ENCODE data around the gene ALKBH1. TPM values are rescaled to one million over a fixed set of nuclear protein-coding genes. Genes with fewer than 3 reads are reported as not detected.

The ALKBH1 gene
- total and polyA plus RNA-seq, 2 of the 13 experiments (the other 11 are each of a cell fraction or from before 2014, with no cell fraction given), result 12.5 to 14.3 TPM

- ChIA-PET POLR2A (no interaction called here), CTCF (ENCODE audit: low intra/inter-chr PET ratio, low total read pairs) (no interaction called here)
- no peak overlapping the region for H3K27ac ChIP-seq (ENCODE audit: extremely low read length, insufficient read depth, low read length)
- H3K4me2 ChIP-seq (ENCODE audit: low read depth, low read length), result no peak overlapping the region
- intact Hi-C loops (cut with micrococcal nuclease; ENCODE audit: unreplicated experiment) (no loop called here), in situ Hi-C loops (cut with HindIII; ENCODE audit: extremely low pct_ligation_motif_present, low pct_unique_long_range_greater_than_20kb) (no loop called here)
- no peaks in the 10 kb centered on the region for H3K79me2 ChIP-seq (ENCODE audit: insufficient read depth, low read length)
- H3K27me3 ChIP-seq (ENCODE audit: control insufficient read depth in 1 of 2, insufficient read depth in 2 of 2, low read length in 2 of 2), result no peaks in the 10 kb centered on the region; a peak in 1 of 5 replicates
- H3K4me3 ChIP-seq (replicated peaks in 1 of 3; ENCODE audit: insufficient read depth in 1 of 3, low read depth in 2 of 3, low read length in 3 of 3), result no peak overlapping the region
- no peak overlapping the region for H3K9ac ChIP-seq (ENCODE audit: insufficient read depth, low read depth, low read length)
- DNase-seq (ENCODE audit: low spot score) (no peak), FAIRE-seq (no peak), ATAC-seq (no peak)
- H4K20me1 ChIP-seq (ENCODE audit: insufficient read depth, low read length), result no peaks in the 10 kb centered on the region
- no peak overlapping the region for H2AFZ ChIP-seq (ENCODE audit: low read length)
- WGBS (ENCODE audit: low lambda C conversion rate), result 62% methylated on average over 4 of the region's 4 CpGs
- BruUV-seq (replicated peaks), result no TSS peak
- no peaks in the 10 kb centered on the region for H3K9me3 ChIP-seq (ENCODE audit: low read length)
- TF ChIP-seq EP300 (IDR thresholded peaks at IDR 0.05; ENCODE audit: low read depth in 2 of 2, low read length in 2 of 2), result no peak
- no peak for TF ChIP-seq EP300 (CRISPR knock-in tag; IDR thresholded peaks at IDR 0.05; ENCODE audit: borderline replicate concordance)
- no peak for TF ChIP-seq HES4 (CRISPR knock-in tag; IDR thresholded peaks at IDR 0.05; ENCODE audit: borderline replicate concordance)
- TF ChIP-seq ZNF317 (CRISPR knock-in tag; IDR thresholded peaks at IDR 0.05), result no peak
- no peak for TF ChIP-seq KIAA2018 (CRISPR knock-in tag; IDR thresholded peaks at IDR 0.05; ENCODE audit: borderline replicate concordance)
- TF ChIP-seq ELF1 (CRISPR knock-in tag; IDR thresholded peaks at IDR 0.05), result no peak
- no peak for TF ChIP-seq DNMT3B (CRISPR knock-in tag; conservative IDR thresholded peaks at IDR 0.05)
- no peak for TF ChIP-seq POLR2A (IDR thresholded peaks at IDR 0.05; ENCODE audit: insufficient read depth in 1 of 2, low read depth in 2 of 2, low read length in 2 of 2)
- peak; percentile 99 for TF ChIP-seq ZNF12 (CRISPR knock-in tag; IDR thresholded peaks at IDR 0.05)
- TF ChIP-seq ZNF557 (CRISPR knock-in tag; IDR thresholded peaks at IDR 0.05), result no peak
- H3K4me1 ChIP-seq (ENCODE audit: insufficient read depth, low read length), result peaks cover 13% of the 10 kb centered on the region
- H3K36me3 ChIP-seq (replicated peaks in 1 of 2; ENCODE audit: control insufficient read depth in 1 of 2, insufficient read depth in 2 of 2, low read length in 2 of 2), result no peaks in the 10 kb centered on the region
These were observed 60.9 kb downstream of the ALKBH1 start for GRCh38 chr14:77646907-77647306.
